IMR-90 (cell line): ENCODE measurements around the gene TCF12. TPM values are rescaled to one million over a fixed set of nuclear protein-coding genes. Genes with fewer than 3 reads are reported as not detected.

Experiments used
- ATAC-seq: fragments of 200-7000 bp; cut with Tn5 transposase; 2 replicates; pipeline ENCODE4 v1.9.1; 2020; ENCODE audit warnings: low read depth, mild to moderate bottlenecking, moderate library complexity
- BruUV-seq: library from RNA; stranded (reverse); fragments of 400-500 nt; replicated peaks from 2 replicates; lab custom pipeline; 2021; lab: Mats Ljungman, UMichigan
- CTCF ChIA-PET: fragments of 300-600 bp; formaldehyde crosslinking; extraction: SDS; loops from one replicate; lab custom pipeline; 2021; ENCODE audit warnings: antibody characterized with exemption; lab: Yijun Ruan, JAX
- POLR2A ChIA-PET: fragments of 300-600 bp; sonication (Branson Sonifier 250); formaldehyde crosslinking; loops from one replicate; lab custom pipeline; 2022; ENCODE audit warnings: antibody characterized with exemption; ENCODE audit not compliant: unreplicated experiment; lab: Charles Lee
- DNase-seq: peaks from one replicate; pipeline ENCODE4 v3.0.0; 2013
- H2AFZ ChIP-seq: replicated peaks from 2 replicates; pipeline ENCODE3; 2013; ENCODE audit warnings: low read length, mild to moderate bottlenecking; ENCODE audit not compliant: poor library complexity
- H2AK5ac ChIP-seq: 2 replicates; pipeline ENCODE4 v1.6.1; 2013; ENCODE audit warnings: low read depth, low read length, inconsistent platforms
- H2AK9ac ChIP-seq: replicated peaks from 2 replicates; pipeline ENCODE3; 2013; ENCODE audit warnings: mild to moderate bottlenecking, low read depth, low read length, moderate library complexity; ENCODE audit not compliant: poor library complexity
- H2BK120ac ChIP-seq: 2 replicates; pipeline ENCODE4 v1.6.1; 2013; ENCODE audit warnings: low read depth, low read length, inconsistent platforms
- H2BK15ac ChIP-seq: 3 replicates; pipeline ENCODE4 v1.6.1; 2013; ENCODE audit warnings: low read depth, low read length, inconsistent platforms
- H2BK20ac ChIP-seq: 2 replicates; pipeline ENCODE4 v1.6.1; 2013; ENCODE audit warnings: low read depth, mild to moderate bottlenecking, inconsistent platforms, low read length, moderate library complexity
- H2BK5ac ChIP-seq: 2 replicates; pipeline ENCODE4 v1.6.1; 2013; ENCODE audit warnings: mild to moderate bottlenecking, low read depth, low read length, inconsistent platforms; ENCODE audit not compliant: poor library complexity, severe bottlenecking
- H3K14ac ChIP-seq: replicated peaks from 2 replicates; pipeline ENCODE4 v1.6.1; 2013; ENCODE audit warnings: low read depth, low read length, inconsistent platforms
- H3K18ac ChIP-seq: 2 replicates; pipeline ENCODE4 v1.6.1; 2013; ENCODE audit warnings: low read depth, low read length, control low read depth
- H3K23ac ChIP-seq: 2 replicates; pipeline ENCODE4 v1.6.1; 2013; ENCODE audit warnings: low read depth, low read length, inconsistent platforms
- H3K27ac ChIP-seq: 2 replicates; pipeline ENCODE4 v1.5.1; 2013; ENCODE audit warnings: mild to moderate bottlenecking, control low read depth, low read length; ENCODE audit not compliant: insufficient read depth
- H3K27me3 ChIP-seq: 2 replicates; pipeline ENCODE4 v1.6.1; 2013; ENCODE audit warnings: low read length; ENCODE audit not compliant: control insufficient read depth, insufficient read depth
- H3K36me3 ChIP-seq: 2 replicates; pipeline ENCODE4 v1.6.1; 2013; ENCODE audit warnings: low read length, mixed read lengths; ENCODE audit not compliant: control insufficient read depth, insufficient read depth
- H3K4ac ChIP-seq: 2 replicates; pipeline ENCODE4 v1.6.1; 2013; ENCODE audit warnings: low read depth, low read length, inconsistent platforms
- H3K4me1 ChIP-seq: 2 replicates; pipeline ENCODE4 v1.6.1; 2013; ENCODE audit warnings: low read length, mixed read lengths; ENCODE audit not compliant: control insufficient read depth, insufficient read depth
- H3K4me2 ChIP-seq: 2 replicates; pipeline ENCODE4 v1.6.1; 2013; ENCODE audit warnings: low read depth, mild to moderate bottlenecking, control low read depth, low read length, moderate library complexity
- H3K4me3 ChIP-seq: 2 replicates; pipeline ENCODE4 v1.5.1; 2013; ENCODE audit warnings: low read depth, mild to moderate bottlenecking, control low read depth, low read length, moderate library complexity; ENCODE audit not compliant: insufficient read depth
- H3K56ac ChIP-seq: 2 replicates; pipeline ENCODE4 v1.6.1; 2013; ENCODE audit warnings: low read length, inconsistent platforms; ENCODE audit not compliant: insufficient read depth; ENCODE audit errors: extremely low read depth
- H3K79me1 ChIP-seq, 2 experiments: 2 replicates each; pipeline ENCODE4 v1.6.1; 2013; ENCODE audit warnings: low read length in 2 of 2, inconsistent platforms in 1 of 2, low read depth in 1 of 2
- H3K9ac ChIP-seq: 2 replicates; pipeline ENCODE4 v1.6.1; 2013; ENCODE audit warnings: low read depth, low read length, control low read depth
- H3K9me1 ChIP-seq: 2 replicates; pipeline ENCODE4 v1.6.1; 2013; ENCODE audit warnings: low read length, inconsistent platforms; ENCODE audit not compliant: insufficient read depth
- H3K9me3 ChIP-seq: 2 replicates; pipeline ENCODE4 v1.6.1; 2013; ENCODE audit warnings: low read length; ENCODE audit not compliant: control insufficient read depth, insufficient read depth
- H4K20me1 ChIP-seq: 2 replicates; pipeline ENCODE4 v1.6.1; 2013; ENCODE audit warnings: low read length, inconsistent platforms; ENCODE audit not compliant: insufficient read depth
- H4K5ac ChIP-seq: 2 replicates; pipeline ENCODE4 v1.6.1; 2013; ENCODE audit warnings: mild to moderate bottlenecking, low read depth, low read length, control low read depth
- H4K8ac ChIP-seq, 2 experiments: 2 replicates each; pipeline ENCODE4 v1.6.1; 2013; ENCODE audit warnings: low read depth in 2 of 2, low read length in 2 of 2, control low read depth in 1 of 2, inconsistent platforms in 1 of 2
- H4K91ac ChIP-seq: 2 replicates; pipeline ENCODE4 v1.6.1; 2013; ENCODE audit warnings: low read depth, low read length, inconsistent platforms; ENCODE audit not compliant: insufficient read depth
- BHLHE40 ChIP-seq: fragments of 150-350 bp; IDR thresholded peaks from 2 replicates; pipeline ENCODE4 v1.6.1; 2016; ENCODE audit warnings: mild to moderate bottlenecking, low read depth, low read length
- CEBPB ChIP-seq: IDR thresholded peaks from 2 replicates; pipeline ENCODE4 v1.6.1; 2012; ENCODE audit warnings: low read depth, low read length, improper control_type of control experiment
- FOS ChIP-seq: fragments of 150-350 bp; IDR thresholded peaks from 2 replicates; pipeline ENCODE4 v1.6.1; 2016; ENCODE audit warnings: low read depth, low read length
- MAZ ChIP-seq: IDR thresholded peaks from 2 replicates; pipeline ENCODE4 v1.6.1; 2012; ENCODE audit warnings: low read depth, mild to moderate bottlenecking, low read length, improper control_type of control experiment, moderate library complexity, borderline replicate concordance
- MXI1 ChIP-seq: IDR thresholded peaks from 2 replicates; pipeline ENCODE4 v1.6.1; 2012; ENCODE audit warnings: low read depth, mild to moderate bottlenecking, low read length, moderate library complexity, borderline replicate concordance
- NFE2L2 ChIP-seq: fragments of 150-350 bp; IDR thresholded peaks from 2 replicates; pipeline ENCODE4 v1.6.1; 2016; ENCODE audit warnings: low read depth, mild to moderate bottlenecking, low read length
- POLR2A ChIP-seq: IDR thresholded peaks from 2 replicates; pipeline ENCODE4 v1.6.1; 2012; ENCODE audit warnings: mild to moderate bottlenecking, low read depth, low read length
- RAD21 ChIP-seq: IDR thresholded peaks from 2 replicates; pipeline ENCODE4 v1.6.1; 2012; ENCODE audit warnings: low read length, improper control_type of control experiment
- RCOR1 ChIP-seq: IDR thresholded peaks from 2 replicates; pipeline ENCODE4 v1.6.1; 2012; ENCODE audit warnings: mild to moderate bottlenecking, low read length, improper control_type of control experiment; ENCODE audit not compliant: insufficient replicate concordance
- SMC3 ChIP-seq: fragments of 150-350 bp; IDR thresholded peaks from 2 replicates; pipeline ENCODE4 v1.6.1; 2016; ENCODE audit warnings: low read depth, mild to moderate bottlenecking, antibody characterized with exemption, low read length, moderate library complexity
- WGBS, 2 experiments: methylation state at CpG; one replicate each; pipeline versions ENCODE4 v1.1.5 to v1.1.7; 2013; ENCODE audit warnings: missing lambda C conversion rate in 2 of 2; ENCODE audit not compliant: insufficient read length in 1 of 2; ENCODE audit errors: extremely low coverage in 2 of 2; 5-methylcytosine and 5-hydroxymethylcytosine counted together
- dilution Hi-C: fragments of 300-500 bp; cut with HindIII; formaldehyde crosslinking; loops from one replicate; pipeline ENCODE4 v1.14.3; 2018; ENCODE audit warnings: low sequenced_read_pairs; ENCODE audit not compliant: unreplicated experiment
- in situ Hi-C: fragments of 300-500 bp; cut with MboI; formaldehyde crosslinking; loops from 3 replicates; pipeline ENCODE4 v1.14.3; 2019; ENCODE audit warnings: low sequenced_read_pairs, inconsistent platforms, mixed read lengths
- intact Hi-C: fragments of 100-400 bp; cut with micrococcal nuclease; formaldehyde crosslinking; loops from 2 replicates; pipeline ENCODE4 v1.10.0; 2022
- polyA plus RNA-seq, 3 experiments: library from polyadenylated mRNA; depleted of rRNA; stranded (reverse); fragments of >200 nt; gene quantifications; 2 replicates each; pipeline ENCODE4 v1.2.3, GENCODE V29; 2012; ENCODE audit warnings: low replicate concordance in 1 of 3
- total RNA-seq: library from RNA; depleted of rRNA; stranded (reverse); fragments of >200 nt; gene quantifications from 2 replicates; pipeline ENCODE4 v1.2.3, GENCODE V29; 2012

The TCF12 gene
- total and polyA plus RNA-seq, 2 of the 4 experiments (the other 2 are of a cell fraction): 79.4 to 160 TPM

DNA sequence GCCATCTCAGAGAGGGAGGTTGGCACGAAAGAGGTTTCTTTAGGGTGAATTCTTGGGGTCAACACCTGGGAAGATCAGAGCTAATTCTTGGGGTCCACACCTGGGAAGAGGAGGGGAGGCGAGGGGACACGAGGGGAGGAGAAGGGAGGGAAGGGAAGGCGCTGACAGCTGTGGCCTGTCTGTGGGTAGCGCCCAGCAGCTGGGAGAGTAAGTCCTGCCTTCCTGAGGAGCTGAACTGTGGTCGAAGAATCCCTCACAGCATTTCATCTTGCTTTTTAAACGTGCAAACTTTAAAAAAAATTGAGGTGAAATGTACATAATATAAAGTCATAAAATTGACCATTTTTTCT is 394.7 kb downstream of the TCF12 start:
- Histone ChIP-seq H2AK5ac (no peak overlapping the region), H3K4me2 (no peak overlapping the region), H2BK120ac (no peak overlapping the region), H3K79me1 (no peaks in the 10 kb centered on the region), H3K9me3 (no peaks in the 10 kb centered on the region), H3K27ac (no peak overlapping the region), H2BK20ac (no peak overlapping the region), H4K91ac (no peak overlapping the region), H3K27me3 (no peaks in the 10 kb centered on the region), H2BK15ac (no peak overlapping the region), H3K18ac (no peak overlapping the region), H3K14ac (no peak overlapping the region), H3K4me3 (no peak overlapping the region), H3K9me1 (no peaks in the 10 kb centered on the region), H3K56ac (no peak overlapping the region), H4K5ac (no peak overlapping the region), H3K4me1 (no peaks in the 10 kb centered on the region), H4K8ac (no peak overlapping the region), H2BK5ac (no peak overlapping the region), H3K4ac (no peak overlapping the region), H3K9ac (no peak overlapping the region), H2AK9ac (peak overlapping the region; percentile 55), H2AFZ (no peak overlapping the region), H4K20me1 (no peaks in the 10 kb centered on the region), H3K36me3 (no peaks in the 10 kb centered on the region), H3K23ac (no peak overlapping the region; the same call in 1 of the 2 replicates)
- in situ Hi-C loops: no loop called here
- TF ChIP-seq MXI1 (no peak), RAD21 (no peak), BHLHE40 (no peak), NFE2L2 (no peak), RCOR1 (no peak), CEBPB (no peak), MAZ (no peak), SMC3 (no peak), FOS (no peak), POLR2A (no peak)
- no peak for DNase-seq
- BruUV-seq: no TSS peak
- intact Hi-C loops: no loop called here
- dilution Hi-C loops: no loop called here
- ChIA-PET CTCF (no interaction called here), POLR2A (no interaction called here)
- ATAC-seq: no peak
- WGBS, 2 experiments: 57% methylated on average over 1 of the region's 7 CpGs; no CpG with 5 or more reads in 1 of the 2 experiments
